Suprapubic skin (tissue), 4 donors: ENCODE data around the gene AKT1. TPM values are rescaled to one million over a fixed set of nuclear protein-coding genes. Genes with fewer than 3 reads are reported as not detected.

Experiments used
- DNase-seq, 2 donors: peaks; one replicate each; pipeline ENCODE4 v3.0.0-alpha.2; 2019; ENCODE audit warnings: low spot score in 2 of 2
- H3K27ac ChIP-seq: fragments of 200-600 bp; sonication (generic); one replicate; pipeline ENCODE4 v1.5.1; 2019
- H3K27me3 ChIP-seq: fragments of 200-600 bp; sonication (generic); one replicate; pipeline ENCODE4 v1.5.1; 2019
- H3K36me3 ChIP-seq: fragments of 200-600 bp; sonication (generic); one replicate; pipeline ENCODE4 v1.5.1; 2019
- H3K4me1 ChIP-seq: fragments of 200-600 bp; sonication (generic); one replicate; pipeline ENCODE4 v1.5.1; 2019
- H3K4me3 ChIP-seq: fragments of 200-600 bp; sonication (generic); one replicate; pipeline ENCODE4 v1.5.1; 2019; ENCODE audit warnings: mild to moderate bottlenecking
- H3K9me3 ChIP-seq: fragments of 200-600 bp; sonication (generic); one replicate; pipeline ENCODE4 v1.5.1; 2019
- CTCF ChIP-seq, 2 donors: fragments of 200-600 bp in 1 of 2; fragments of 450-650 bp in 1 of 2; sonication (generic) in 1 of 2; IDR thresholded peaks; one replicate each; pipeline ENCODE4 v1.5.1; 2016 to 2019; ENCODE audit warnings: antibody characterized with exemption in 2 of 2, mild to moderate bottlenecking in 1 of 2, moderate library complexity in 1 of 2
- EP300 ChIP-seq: sonication (generic); formaldehyde crosslinking; IDR thresholded peaks from one replicate; pipeline ENCODE4 v1.6.1; 2017; ENCODE audit warnings: antibody characterized with exemption
- POLR2A ChIP-seq, 2 donors: fragments of 450-650 bp; IDR thresholded peaks; one replicate each; pipeline ENCODE4 v1.6.1; 2017; ENCODE audit warnings: antibody characterized with exemption in 2 of 2, mild to moderate bottlenecking in 2 of 2, moderate library complexity in 2 of 2
- POLR2AphosphoS5 ChIP-seq, 3 donors: sonication (generic); formaldehyde crosslinking; IDR thresholded peaks; one replicate each; pipeline ENCODE4 v1.6.1; 2017; ENCODE audit warnings: antibody characterized with exemption in 3 of 3
- WGBS: methylation state at CpG from one replicate; pipeline ENCODE4 v1.1.5; 2018; 5-methylcytosine and 5-hydroxymethylcytosine counted together
- total RNA-seq, 4 donors: library from RNA; depleted of rRNA; stranded (reverse); fragments of >200 nt; gene quantifications; one replicate each; pipeline ENCODE4 v1.1.0, GENCODE V29; 2016

AKT1 gene
- total RNA-seq, 4 donors from 2014 or later, result 63.1 to 77.6 (median 70.4) TPM

DNA sequence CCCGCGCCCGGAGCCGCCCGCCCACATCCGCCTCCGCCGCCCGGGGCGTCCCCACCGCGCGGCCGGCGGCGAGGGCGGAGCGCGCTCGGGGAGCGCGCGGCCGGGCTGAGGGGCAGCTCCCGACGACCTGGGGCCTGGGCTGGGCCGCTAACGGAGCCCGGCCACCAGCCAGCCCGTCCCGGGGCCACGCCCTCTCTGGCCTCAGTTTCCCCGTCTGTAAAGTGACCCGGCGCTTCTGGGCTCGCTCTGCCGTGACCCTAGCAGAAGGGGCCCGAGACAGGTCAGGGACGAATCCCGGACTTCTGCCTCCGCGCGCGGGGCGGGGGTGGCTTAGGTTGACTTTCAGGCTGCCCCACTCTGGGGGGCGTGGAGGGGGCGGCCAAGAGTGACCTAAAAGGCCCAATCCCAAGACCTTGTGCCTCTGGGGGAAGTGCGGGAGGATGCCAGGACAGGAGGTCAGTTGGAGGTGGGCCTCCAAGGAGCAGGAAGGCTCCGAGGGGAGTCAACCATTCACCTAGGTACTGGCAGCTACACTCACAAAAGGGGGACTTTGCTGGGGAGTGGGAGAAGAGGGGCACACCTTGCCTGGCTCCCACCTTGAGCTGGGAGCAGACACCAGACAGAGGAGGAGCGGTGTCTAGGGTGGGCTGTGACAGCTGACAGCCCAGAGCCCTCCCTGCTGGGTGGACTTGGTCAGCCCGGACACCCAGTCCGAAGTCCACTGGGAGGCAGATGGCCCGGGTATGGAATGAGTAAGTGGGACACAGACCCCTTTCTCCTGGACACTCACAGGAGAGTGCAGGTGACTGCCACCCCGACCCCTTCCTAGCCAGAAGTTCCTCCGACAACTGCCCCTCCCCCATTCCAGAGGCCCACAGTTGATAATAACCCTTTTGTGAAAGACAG is 486 bp upstream of the AKT1 start:
- no peak for DNase-seq
- 64% methylated on average over 10 of the region's 55 CpGs for WGBS
- peak overlapping the region; percentile 78 for H3K27ac ChIP-seq
- no peaks in the 10 kb centered on the region for H3K9me3 ChIP-seq
- peaks cover 71% of the 10 kb centered on the region for H3K4me1 ChIP-seq
- peak overlapping the region; percentile 47 for H3K4me3 ChIP-seq
- no peak for TF ChIP-seq CTCF (IDR thresholded peaks at IDR 0.05)
- no peak for TF ChIP-seq POLR2AphosphoS5 (IDR thresholded peaks at IDR 0.05)
- no peak for TF ChIP-seq POLR2A (IDR thresholded peaks at IDR 0.05)
- TF ChIP-seq EP300, result no peak
- peaks cover 10% of the 10 kb centered on the region for H3K36me3 ChIP-seq
- H3K27me3 ChIP-seq, result no peaks in the 10 kb centered on the region

GRCh38 chr14:104794631-104794992 is 936 bp downstream of the AKT1 start:
- peak overlapping the region; percentile 79 for H3K27ac ChIP-seq
- 0% methylated on average over 3 of the region's 16 CpGs for WGBS
- H3K4me1 ChIP-seq, result peaks cover 72% of the 10 kb centered on the region
- H3K9me3 ChIP-seq, result no peaks in the 10 kb centered on the region
- H3K4me3 ChIP-seq, result peak overlapping the region; percentile 92
- H3K36me3 ChIP-seq, result peaks cover 24% of the 10 kb centered on the region
- TF ChIP-seq EP300, result no peak
- no peak for TF ChIP-seq POLR2AphosphoS5 (IDR thresholded peaks at IDR 0.05)
- TF ChIP-seq CTCF (IDR thresholded peaks at IDR 0.05), result no peak
- no peak for TF ChIP-seq POLR2A (IDR thresholded peaks at IDR 0.05)
- DNase-seq, result no peak
- no peaks in the 10 kb centered on the region for H3K27me3 ChIP-seq

GRCh38 chr14:104794099-104794498 is 1.4 kb downstream of the AKT1 start:
- Histone ChIP-seq H3K27me3 (no peaks in the 10 kb centered on the region), H3K4me3 (peak overlapping the region; percentile 92), H3K4me1 (peaks cover 74% of the 10 kb centered on the region), H3K9me3 (no peaks in the 10 kb centered on the region), H3K27ac (no peak overlapping the region), H3K36me3 (peaks cover 29% of the 10 kb centered on the region)
- TF ChIP-seq CTCF (IDR thresholded peaks at IDR 0.05), result no peak
- TF ChIP-seq POLR2AphosphoS5 (IDR thresholded peaks at IDR 0.05), result no peak
- no peak for TF ChIP-seq EP300
- TF ChIP-seq POLR2A (IDR thresholded peaks at IDR 0.05), result no peak
- no peak for DNase-seq
- WGBS, result 10% methylated on average over 14 of the region's 15 CpGs

DNA sequence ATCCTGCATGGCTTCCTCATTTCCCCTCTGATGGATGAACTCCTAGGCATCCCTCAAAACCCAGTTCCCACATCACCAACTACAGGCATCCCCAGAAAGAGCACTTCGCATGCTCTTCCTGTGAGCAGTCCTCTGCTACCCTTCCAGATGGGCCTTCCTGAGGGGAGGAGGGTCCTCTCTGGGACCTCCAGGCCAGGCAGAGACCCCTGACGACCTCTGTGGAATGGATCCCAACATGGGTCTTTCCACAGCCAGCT is 1.9 kb downstream of the AKT1 start:
- DNase-seq, result no peak
- no peak for TF ChIP-seq POLR2AphosphoS5 (IDR thresholded peaks at IDR 0.05)
- no peak for TF ChIP-seq POLR2A (IDR thresholded peaks at IDR 0.05)
- no peak for TF ChIP-seq CTCF (IDR thresholded peaks at IDR 0.05)
- no peak for TF ChIP-seq EP300
- Histone ChIP-seq H3K27me3 (no peaks in the 10 kb centered on the region), H3K36me3 (peaks cover 34% of the 10 kb centered on the region), H3K27ac (no peak overlapping the region), H3K4me1 (peaks cover 78% of the 10 kb centered on the region), H3K9me3 (no peaks in the 10 kb centered on the region), H3K4me3 (peak overlapping the region; percentile 92)
- WGBS, result 80% methylated on average over 1 of the region's 2 CpGs

DNA sequence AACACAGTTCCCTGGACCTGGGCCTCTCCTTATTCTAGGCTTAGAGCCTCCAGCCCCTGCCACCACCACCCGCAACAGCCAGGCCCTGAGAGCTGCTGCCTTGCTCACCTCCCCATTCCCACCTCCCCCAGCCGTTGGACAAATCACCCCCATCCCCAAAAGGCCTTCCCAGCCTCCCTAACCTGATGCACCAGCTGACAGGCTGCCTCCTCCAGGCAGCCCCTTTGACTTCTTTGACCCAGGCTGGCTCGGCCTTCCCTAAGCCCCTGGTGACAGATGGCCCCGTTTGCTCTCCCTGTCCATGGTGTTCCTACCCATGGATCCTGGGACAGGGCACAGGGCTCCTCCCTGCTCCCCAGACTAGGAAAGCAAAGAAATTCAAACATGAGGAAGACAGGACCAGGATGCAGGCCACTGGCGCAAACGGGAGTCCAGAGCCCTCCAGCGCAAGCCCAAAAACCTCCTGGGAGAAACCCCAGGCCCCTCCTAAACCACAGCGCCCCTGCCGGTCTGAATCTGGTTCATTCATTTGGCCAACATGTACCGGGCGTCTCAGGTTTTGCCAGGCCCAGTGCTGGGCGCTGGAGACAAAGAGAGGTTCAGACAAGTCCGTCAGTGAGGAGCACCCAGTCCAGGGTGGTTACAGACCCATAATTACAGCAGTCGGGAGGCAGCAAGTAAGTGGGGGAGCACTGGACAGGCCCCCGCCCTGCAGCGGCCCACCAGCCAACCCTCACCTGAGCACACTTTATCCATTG is 2.4 kb downstream of the AKT1 start:
- H3K27ac ChIP-seq, result no peak overlapping the region
- no peak for DNase-seq
- TF ChIP-seq EP300 (no peak), POLR2AphosphoS5 (IDR thresholded peaks at IDR 0.05) (no peak), CTCF (IDR thresholded peaks at IDR 0.05) (no peak), POLR2A (IDR thresholded peaks at IDR 0.05) (no peak)
- 75% methylated on average over 14 of the region's 16 CpGs for WGBS
- no peaks in the 10 kb centered on the region for H3K9me3 ChIP-seq
- H3K4me1 ChIP-seq, result peaks cover 82% of the 10 kb centered on the region
- H3K4me3 ChIP-seq, result peak overlapping the region; percentile 92
- peaks cover 35% of the 10 kb centered on the region for H3K36me3 ChIP-seq
- H3K27me3 ChIP-seq, result no peaks in the 10 kb centered on the region
